IMR-90 (cell line): ENCODE measurements around the gene F5. TPM values are rescaled to one million over a fixed set of nuclear protein-coding genes. Genes with fewer than 3 reads are reported as not detected.

Experiments used
- ATAC-seq: fragments of 200-7000 bp; cut with Tn5 transposase; 2 replicates; pipeline ENCODE4 v1.9.1; 2020; ENCODE audit warnings: low read depth, mild to moderate bottlenecking, moderate library complexity
- BruUV-seq: library from RNA; stranded (reverse); fragments of 400-500 nt; replicated peaks from 2 replicates; lab custom pipeline; 2021; lab: Mats Ljungman, UMichigan
- CTCF ChIA-PET: fragments of 300-600 bp; formaldehyde crosslinking; extraction: SDS; loops from one replicate; lab custom pipeline; 2021; ENCODE audit warnings: antibody characterized with exemption; lab: Yijun Ruan, JAX
- POLR2A ChIA-PET: fragments of 300-600 bp; sonication (Branson Sonifier 250); formaldehyde crosslinking; loops from one replicate; lab custom pipeline; 2022; ENCODE audit warnings: antibody characterized with exemption; ENCODE audit not compliant: unreplicated experiment; lab: Charles Lee
- DNase-seq: peaks from one replicate; pipeline ENCODE4 v3.0.0; 2013
- H2AFZ ChIP-seq: replicated peaks from 2 replicates; pipeline ENCODE3; 2013; ENCODE audit warnings: low read length, mild to moderate bottlenecking; ENCODE audit not compliant: poor library complexity
- H2AK5ac ChIP-seq: 2 replicates; pipeline ENCODE4 v1.6.1; 2013; ENCODE audit warnings: low read depth, low read length, inconsistent platforms
- H2AK9ac ChIP-seq: replicated peaks from 2 replicates; pipeline ENCODE3; 2013; ENCODE audit warnings: mild to moderate bottlenecking, low read depth, low read length, moderate library complexity; ENCODE audit not compliant: poor library complexity
- H2BK120ac ChIP-seq: 2 replicates; pipeline ENCODE4 v1.6.1; 2013; ENCODE audit warnings: low read depth, low read length, inconsistent platforms
- H2BK15ac ChIP-seq: 3 replicates; pipeline ENCODE4 v1.6.1; 2013; ENCODE audit warnings: low read depth, low read length, inconsistent platforms
- H2BK20ac ChIP-seq: 2 replicates; pipeline ENCODE4 v1.6.1; 2013; ENCODE audit warnings: low read depth, mild to moderate bottlenecking, inconsistent platforms, low read length, moderate library complexity
- H2BK5ac ChIP-seq: 2 replicates; pipeline ENCODE4 v1.6.1; 2013; ENCODE audit warnings: mild to moderate bottlenecking, low read depth, low read length, inconsistent platforms; ENCODE audit not compliant: poor library complexity, severe bottlenecking
- H3K14ac ChIP-seq: replicated peaks from 2 replicates; pipeline ENCODE4 v1.6.1; 2013; ENCODE audit warnings: low read depth, low read length, inconsistent platforms
- H3K18ac ChIP-seq: 2 replicates; pipeline ENCODE4 v1.6.1; 2013; ENCODE audit warnings: low read depth, low read length, control low read depth
- H3K23ac ChIP-seq: 2 replicates; pipeline ENCODE4 v1.6.1; 2013; ENCODE audit warnings: low read depth, low read length, inconsistent platforms
- H3K27ac ChIP-seq: 2 replicates; pipeline ENCODE4 v1.5.1; 2013; ENCODE audit warnings: mild to moderate bottlenecking, control low read depth, low read length; ENCODE audit not compliant: insufficient read depth
- H3K27me3 ChIP-seq: 2 replicates; pipeline ENCODE4 v1.6.1; 2013; ENCODE audit warnings: low read length; ENCODE audit not compliant: control insufficient read depth, insufficient read depth
- H3K36me3 ChIP-seq: 2 replicates; pipeline ENCODE4 v1.6.1; 2013; ENCODE audit warnings: low read length, mixed read lengths; ENCODE audit not compliant: control insufficient read depth, insufficient read depth
- H3K4ac ChIP-seq: 2 replicates; pipeline ENCODE4 v1.6.1; 2013; ENCODE audit warnings: low read depth, low read length, inconsistent platforms
- H3K4me1 ChIP-seq: 2 replicates; pipeline ENCODE4 v1.6.1; 2013; ENCODE audit warnings: low read length, mixed read lengths; ENCODE audit not compliant: control insufficient read depth, insufficient read depth
- H3K4me2 ChIP-seq: 2 replicates; pipeline ENCODE4 v1.6.1; 2013; ENCODE audit warnings: low read depth, mild to moderate bottlenecking, control low read depth, low read length, moderate library complexity
- H3K4me3 ChIP-seq: 2 replicates; pipeline ENCODE4 v1.5.1; 2013; ENCODE audit warnings: low read depth, mild to moderate bottlenecking, control low read depth, low read length, moderate library complexity; ENCODE audit not compliant: insufficient read depth
- H3K56ac ChIP-seq: 2 replicates; pipeline ENCODE4 v1.6.1; 2013; ENCODE audit warnings: low read length, inconsistent platforms; ENCODE audit not compliant: insufficient read depth; ENCODE audit errors: extremely low read depth
- H3K79me1 ChIP-seq, 2 experiments: 2 replicates each; pipeline ENCODE4 v1.6.1; 2013; ENCODE audit warnings: low read length in 2 of 2, inconsistent platforms in 1 of 2, low read depth in 1 of 2
- H3K9ac ChIP-seq: 2 replicates; pipeline ENCODE4 v1.6.1; 2013; ENCODE audit warnings: low read depth, low read length, control low read depth
- H3K9me1 ChIP-seq: 2 replicates; pipeline ENCODE4 v1.6.1; 2013; ENCODE audit warnings: low read length, inconsistent platforms; ENCODE audit not compliant: insufficient read depth
- H3K9me3 ChIP-seq: 2 replicates; pipeline ENCODE4 v1.6.1; 2013; ENCODE audit warnings: low read length; ENCODE audit not compliant: control insufficient read depth, insufficient read depth
- H4K20me1 ChIP-seq: 2 replicates; pipeline ENCODE4 v1.6.1; 2013; ENCODE audit warnings: low read length, inconsistent platforms; ENCODE audit not compliant: insufficient read depth
- H4K5ac ChIP-seq: 2 replicates; pipeline ENCODE4 v1.6.1; 2013; ENCODE audit warnings: mild to moderate bottlenecking, low read depth, low read length, control low read depth
- H4K8ac ChIP-seq, 2 experiments: 2 replicates each; pipeline ENCODE4 v1.6.1; 2013; ENCODE audit warnings: low read depth in 2 of 2, low read length in 2 of 2, control low read depth in 1 of 2, inconsistent platforms in 1 of 2
- H4K91ac ChIP-seq: 2 replicates; pipeline ENCODE4 v1.6.1; 2013; ENCODE audit warnings: low read depth, low read length, inconsistent platforms; ENCODE audit not compliant: insufficient read depth
- CTCF ChIP-seq: conservative IDR thresholded peaks from 2 replicates; pipeline ENCODE4 v1.5.1; 2012; ENCODE audit warnings: mild to moderate bottlenecking, low read depth, low read length, improper control_type of control experiment
- FOS ChIP-seq: fragments of 150-350 bp; IDR thresholded peaks from 2 replicates; pipeline ENCODE4 v1.6.1; 2016; ENCODE audit warnings: low read depth, low read length
- POLR2A ChIP-seq: IDR thresholded peaks from 2 replicates; pipeline ENCODE4 v1.6.1; 2012; ENCODE audit warnings: mild to moderate bottlenecking, low read depth, low read length
- RAD21 ChIP-seq: IDR thresholded peaks from 2 replicates; pipeline ENCODE4 v1.6.1; 2012; ENCODE audit warnings: low read length, improper control_type of control experiment
- RCOR1 ChIP-seq: IDR thresholded peaks from 2 replicates; pipeline ENCODE4 v1.6.1; 2012; ENCODE audit warnings: mild to moderate bottlenecking, low read length, improper control_type of control experiment; ENCODE audit not compliant: insufficient replicate concordance
- RFX5 ChIP-seq: IDR thresholded peaks from 2 replicates; pipeline ENCODE4 v1.8.0; 2012; ENCODE audit warnings: low read depth, mild to moderate bottlenecking, low read length, moderate library complexity
- USF2 ChIP-seq: fragments of 150-350 bp; IDR thresholded peaks from 2 replicates; pipeline ENCODE4 v1.6.1; 2017; ENCODE audit warnings: mild to moderate bottlenecking, antibody characterized with exemption, low read length, low read depth
- WGBS, 2 experiments: methylation state at CpG; one replicate each; pipeline versions ENCODE4 v1.1.5 to v1.1.7; 2013; ENCODE audit warnings: missing lambda C conversion rate in 2 of 2; ENCODE audit not compliant: insufficient read length in 1 of 2; ENCODE audit errors: extremely low coverage in 2 of 2; 5-methylcytosine and 5-hydroxymethylcytosine counted together
- dilution Hi-C: fragments of 300-500 bp; cut with HindIII; formaldehyde crosslinking; loops from one replicate; pipeline ENCODE4 v1.14.3; 2018; ENCODE audit warnings: low sequenced_read_pairs; ENCODE audit not compliant: unreplicated experiment
- in situ Hi-C: fragments of 300-500 bp; cut with MboI; formaldehyde crosslinking; loops from 3 replicates; pipeline ENCODE4 v1.14.3; 2019; ENCODE audit warnings: low sequenced_read_pairs, inconsistent platforms, mixed read lengths
- intact Hi-C: fragments of 100-400 bp; cut with micrococcal nuclease; formaldehyde crosslinking; loops from 2 replicates; pipeline ENCODE4 v1.10.0; 2022
- polyA plus RNA-seq, 3 experiments: library from polyadenylated mRNA; depleted of rRNA; stranded (reverse); fragments of >200 nt; gene quantifications; 2 replicates each; pipeline ENCODE4 v1.2.3, GENCODE V29; 2012; ENCODE audit warnings: low replicate concordance in 1 of 3
- total RNA-seq: library from RNA; depleted of rRNA; stranded (reverse); fragments of >200 nt; gene quantifications from 2 replicates; pipeline ENCODE4 v1.2.3, GENCODE V29; 2012

F5 gene
- total and polyA plus RNA-seq, 2 of the 4 experiments (the other 2 are of a cell fraction), result not detected

GRCh38 chr1:169495916-169496315, 90.4 kb downstream of the F5 start:
- intact Hi-C loops (no loop called here), in situ Hi-C loops (no loop called here), dilution Hi-C loops (no loop called here)
- Histone ChIP-seq H3K4ac (no peak overlapping the region), H3K27ac (no peak overlapping the region), H3K23ac (no peak overlapping the region), H3K27me3 (no peaks in the 10 kb centered on the region), H4K5ac (no peak overlapping the region), H2AFZ (no peak overlapping the region), H4K20me1 (no peaks in the 10 kb centered on the region), H3K14ac (no peak overlapping the region), H2BK20ac (no peak overlapping the region), H3K4me2 (no peak overlapping the region), H4K8ac (no peak overlapping the region), H4K91ac (no peak overlapping the region), H2BK15ac (no peak overlapping the region), H3K4me3 (no peak overlapping the region), H3K4me1 (no peaks in the 10 kb centered on the region), H3K9me3 (no peaks in the 10 kb centered on the region), H2AK5ac (no peak overlapping the region), H3K79me1 (no peaks in the 10 kb centered on the region), H2BK5ac (no peak overlapping the region), H2AK9ac (no peak overlapping the region), H3K18ac (no peak overlapping the region), H3K9me1 (no peaks in the 10 kb centered on the region), H2BK120ac (no peak overlapping the region), H3K56ac (no peak overlapping the region), H3K36me3 (no peaks in the 10 kb centered on the region), H3K9ac (no peak overlapping the region)
- no peak for TF ChIP-seq CTCF
- no peak for TF ChIP-seq RFX5
- no peak for TF ChIP-seq POLR2A
- no peak for TF ChIP-seq RAD21
- TF ChIP-seq FOS, result no peak
- TF ChIP-seq USF2, result no peak
- no peak for TF ChIP-seq RCOR1
- ATAC-seq (no peak), DNase-seq (no peak)
- no CpG with 5 or more reads among the region's 2 CpGs for WGBS, 2 experiments
- POLR2A ChIA-PET, result no interaction called here
- BruUV-seq, result no TSS peak
- CTCF ChIA-PET, result no interaction called here
